K562 (cell line): ENCODE measurements around the gene KRT82. TPM values are rescaled to one million over a fixed set of nuclear protein-coding genes. Genes with fewer than 3 reads are reported as not detected.

Experiments
- BCL6 ChIP-seq: fragments of 250-450 bp; sonication (Bioruptor Pico); IDR thresholded peaks from 2 replicates; pipeline ENCODE4 v1.4.0; 2020
- BRD9 ChIP-seq: fragments of 450-650 bp; IDR thresholded peaks from 2 replicates; pipeline ENCODE4 v1.6.1; 2018; ENCODE audit warnings: low read depth; ENCODE audit not compliant: partially characterized antibody
- CBFB ChIP-seq: sonication (generic); formaldehyde crosslinking; IDR thresholded peaks from 2 replicates; pipeline ENCODE4 v1.4.0; 2020; ENCODE audit warnings: mild to moderate bottlenecking, missing genetic modification reagents
- E2F3 ChIP-seq: fragments of 250-450 bp; sonication (Bioruptor Pico); IDR thresholded peaks from 2 replicates; pipeline ENCODE4 v1.4.0; 2020; ENCODE audit warnings: mild to moderate bottlenecking
- NELFE ChIP-seq: IDR thresholded peaks from 2 replicates; pipeline ENCODE4 v1.6.1; 2011; ENCODE audit warnings: mild to moderate bottlenecking; ENCODE audit not compliant: insufficient read depth, insufficient read length
- NFIX ChIP-seq: fragments of 250-450 bp; sonication (Bioruptor Pico); IDR thresholded peaks from 2 replicates; pipeline ENCODE4 v1.4.0; 2020; ENCODE audit warnings: low read depth, mild to moderate bottlenecking, moderate library complexity
- ZBTB40 ChIP-seq, 2 experiments: fragments of 450-650 bp in 1 of 2; sonication (generic) in 1 of 2; formaldehyde crosslinking in 1 of 2; IDR thresholded peaks; 2 replicates each; pipeline versions ENCODE4 v1.7.1 to v1.9.0; 2016 to 2022; ENCODE audit warnings: inconsistent platforms in 1 of 2, mild to moderate bottlenecking in 1 of 2, missing genetic modification reagents in 1 of 2
- ZNF274 ChIP-seq: IDR thresholded peaks from 2 replicates; pipeline ENCODE4 v1.6.1; 2011; ENCODE audit warnings: low read depth, mild to moderate bottlenecking, low read length, moderate library complexity, borderline replicate concordance
- polyA plus RNA-seq, 8 experiments: library from polyadenylated mRNA; depleted of rRNA in 4 of 8; stranded (reverse) in 5 of 8; unstranded in 3 of 8; fragments of >200 nt; fragmentation: Nextera tagmentation in 2 of 8; fragmentation: Illumina TruSeq in 1 of 8; extraction: Ambion mirVana in 2 of 8; extraction: Trizol in 1 of 8; gene quantifications; 2 replicates each; pipeline versions ENCODE4 v1.2.1 to v1.2.3, GENCODE V29; 2011 to 2014; ENCODE audit warnings: inconsistent platforms in 1 of 8, missing spikeins in 1 of 8
- total RNA-seq, 7 experiments: library from RNA; depleted of rRNA in 6 of 7; stranded (reverse); fragments of >200 nt in 6 of 7; fragmentation: Illumina TruSeq in 2 of 7; extraction: Trizol in 2 of 7; gene quantifications; 2 replicates each; pipeline versions ENCODE4 v1.2.1 to v1.2.3, GENCODE V29; 2011 to 2021; ENCODE audit warnings: low replicate concordance in 1 of 7
- TF ChIP-seq, protein P1 (sequence below): fragments of 450-650 bp; IDR thresholded peaks from 2 replicates; pipeline ENCODE4 v1.7.1; 2018; ENCODE audit warnings: mild to moderate bottlenecking, low read depth; ENCODE audit not compliant: partially characterized antibody

KRT82 gene
- total and polyA plus RNA-seq, 9 of the 15 experiments (the other 6 are each of a cell fraction or from before 2014, with no cell fraction given) = not detected

- TF ChIP-seq ZBTB40 (IDR thresholded peaks at IDR 0.05) (no peak), ZBTB40 (CRISPR knock-in tag; IDR thresholded peaks at IDR 0.05) (no peak), CBFB (CRISPR knock-in tag) (no peak), BRD9 (no peak), ZNF274 (no peak), NFIX (CRISPR knock-in tag) (no peak), NELFE (no peak), E2F3 (CRISPR knock-in tag) (no peak), BCL6 (CRISPR knock-in tag) (no peak)
- TF ChIP-seq, protein P1, sequence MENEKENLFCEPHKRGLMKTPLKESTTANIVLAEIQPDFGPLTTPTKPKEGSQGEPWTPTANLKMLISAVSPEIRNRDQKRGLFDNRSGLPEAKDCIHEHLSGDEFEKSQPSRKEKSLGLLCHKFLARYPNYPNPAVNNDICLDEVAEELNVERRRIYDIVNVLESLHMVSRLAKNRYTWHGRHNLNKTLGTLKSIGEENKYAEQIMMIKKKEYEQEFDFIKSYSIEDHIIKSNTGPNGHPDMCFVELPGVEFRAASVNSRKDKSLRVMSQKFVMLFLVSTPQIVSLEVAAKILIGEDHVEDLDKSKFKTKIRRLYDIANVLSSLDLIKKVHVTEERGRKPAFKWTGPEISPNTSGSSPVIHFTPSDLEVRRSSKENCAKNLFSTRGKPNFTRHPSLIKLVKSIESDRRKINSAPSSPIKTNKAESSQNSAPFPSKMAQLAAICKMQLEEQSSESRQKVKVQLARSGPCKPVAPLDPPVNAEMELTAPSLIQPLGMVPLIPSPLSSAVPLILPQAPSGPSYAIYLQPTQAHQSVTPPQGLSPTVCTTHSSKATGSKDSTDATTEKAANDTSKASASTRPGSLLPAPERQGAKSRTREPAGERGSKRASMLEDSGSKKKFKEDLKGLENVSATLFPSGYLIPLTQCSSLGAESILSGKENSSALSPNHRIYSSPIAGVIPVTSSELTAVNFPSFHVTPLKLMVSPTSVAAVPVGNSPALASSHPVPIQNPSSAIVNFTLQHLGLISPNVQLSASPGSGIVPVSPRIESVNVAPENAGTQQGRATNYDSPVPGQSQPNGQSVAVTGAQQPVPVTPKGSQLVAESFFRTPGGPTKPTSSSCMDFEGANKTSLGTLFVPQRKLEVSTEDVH = no peak
- TF ChIP-seq, all 486 proteins: peak for 0
These were observed 48.5 kb upstream of the KRT82 start (continued) for GRCh38 chr12:52454411-52455201.
